C4-2B (cell line): ENCODE data around the gene GLB1L3.

Experiments
- H3K27ac ChIP-seq: fragments of 450-650 bp; 2 replicates; pipeline ENCODE4 v1.5.1; 2017
- ZFX ChIP-seq: fragments of 450-650 bp; IDR thresholded peaks from 2 replicates; pipeline ENCODE4 v1.6.1; 2017
- TF ChIP-seq, protein P1 (sequence below): fragments of 450-650 bp; conservative IDR thresholded peaks from 2 replicates; pipeline ENCODE4 v1.5.1; 2017; ENCODE audit warnings: mild to moderate bottlenecking

Gene GLB1L3

DNA sequence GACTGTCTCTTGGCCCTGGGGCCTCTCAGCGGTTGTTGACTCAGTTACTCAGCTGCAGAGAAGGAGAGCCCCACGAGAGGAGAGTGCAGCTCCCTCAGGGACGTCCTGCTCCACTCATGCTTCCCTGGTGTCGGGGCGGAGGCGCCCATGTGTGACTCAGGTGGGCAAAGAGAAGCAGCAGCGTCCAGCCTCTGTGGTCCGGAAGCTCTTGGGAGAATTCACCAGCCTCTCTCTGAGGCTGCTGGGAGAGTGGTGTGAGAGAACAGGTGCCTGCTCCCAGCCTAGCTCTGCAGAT, 81.3 kb downstream of the GLB1L3 start:
- H3K27ac ChIP-seq = no peak overlapping the region
- TF ChIP-seq ZFX = no peak
- TF ChIP-seq, protein P1, sequence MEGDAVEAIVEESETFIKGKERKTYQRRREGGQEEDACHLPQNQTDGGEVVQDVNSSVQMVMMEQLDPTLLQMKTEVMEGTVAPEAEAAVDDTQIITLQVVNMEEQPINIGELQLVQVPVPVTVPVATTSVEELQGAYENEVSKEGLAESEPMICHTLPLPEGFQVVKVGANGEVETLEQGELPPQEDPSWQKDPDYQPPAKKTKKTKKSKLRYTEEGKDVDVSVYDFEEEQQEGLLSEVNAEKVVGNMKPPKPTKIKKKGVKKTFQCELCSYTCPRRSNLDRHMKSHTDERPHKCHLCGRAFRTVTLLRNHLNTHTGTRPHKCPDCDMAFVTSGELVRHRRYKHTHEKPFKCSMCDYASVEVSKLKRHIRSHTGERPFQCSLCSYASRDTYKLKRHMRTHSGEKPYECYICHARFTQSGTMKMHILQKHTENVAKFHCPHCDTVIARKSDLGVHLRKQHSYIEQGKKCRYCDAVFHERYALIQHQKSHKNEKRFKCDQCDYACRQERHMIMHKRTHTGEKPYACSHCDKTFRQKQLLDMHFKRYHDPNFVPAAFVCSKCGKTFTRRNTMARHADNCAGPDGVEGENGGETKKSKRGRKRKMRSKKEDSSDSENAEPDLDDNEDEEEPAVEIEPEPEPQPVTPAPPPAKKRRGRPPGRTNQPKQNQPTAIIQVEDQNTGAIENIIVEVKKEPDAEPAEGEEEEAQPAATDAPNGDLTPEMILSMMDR = no peak

DNA sequence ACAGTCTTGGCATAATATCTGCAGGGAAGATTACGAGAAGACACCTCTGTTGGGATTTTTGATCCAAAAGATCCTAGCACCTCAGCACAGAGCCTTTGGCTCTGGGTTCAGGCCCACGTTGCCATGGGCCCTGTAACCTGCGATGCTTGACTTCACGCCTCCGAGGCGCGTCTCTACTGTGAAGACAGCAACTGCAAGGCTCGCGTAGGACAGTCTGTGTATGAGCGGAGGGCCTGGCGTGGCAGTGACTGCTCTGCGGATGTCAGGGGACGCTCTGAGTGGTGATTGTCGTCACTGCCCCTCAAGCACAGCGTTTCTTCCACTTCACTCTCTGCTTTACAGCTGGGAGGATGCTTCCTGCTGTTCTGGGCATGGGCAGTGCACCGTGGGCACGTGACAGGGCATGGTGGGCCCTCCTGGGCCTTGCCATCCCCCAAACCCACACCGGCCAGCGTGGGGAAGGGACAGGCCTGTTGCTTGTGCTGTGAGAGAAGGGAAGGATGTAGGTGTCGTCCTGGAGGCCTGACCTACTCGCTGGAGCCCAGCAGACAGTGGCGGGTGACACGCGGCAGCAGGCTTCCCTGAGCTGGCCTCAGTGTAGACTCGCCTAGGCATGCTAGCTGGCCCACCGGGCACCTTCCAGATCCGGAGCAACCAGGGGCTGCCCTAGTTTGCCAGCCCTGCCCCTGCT, 82.1 kb downstream of the GLB1L3 start:
- no peak overlapping the region for H3K27ac ChIP-seq
- no peak for TF ChIP-seq ZFX
- TF ChIP-seq, protein P1 = no peak

DNA sequence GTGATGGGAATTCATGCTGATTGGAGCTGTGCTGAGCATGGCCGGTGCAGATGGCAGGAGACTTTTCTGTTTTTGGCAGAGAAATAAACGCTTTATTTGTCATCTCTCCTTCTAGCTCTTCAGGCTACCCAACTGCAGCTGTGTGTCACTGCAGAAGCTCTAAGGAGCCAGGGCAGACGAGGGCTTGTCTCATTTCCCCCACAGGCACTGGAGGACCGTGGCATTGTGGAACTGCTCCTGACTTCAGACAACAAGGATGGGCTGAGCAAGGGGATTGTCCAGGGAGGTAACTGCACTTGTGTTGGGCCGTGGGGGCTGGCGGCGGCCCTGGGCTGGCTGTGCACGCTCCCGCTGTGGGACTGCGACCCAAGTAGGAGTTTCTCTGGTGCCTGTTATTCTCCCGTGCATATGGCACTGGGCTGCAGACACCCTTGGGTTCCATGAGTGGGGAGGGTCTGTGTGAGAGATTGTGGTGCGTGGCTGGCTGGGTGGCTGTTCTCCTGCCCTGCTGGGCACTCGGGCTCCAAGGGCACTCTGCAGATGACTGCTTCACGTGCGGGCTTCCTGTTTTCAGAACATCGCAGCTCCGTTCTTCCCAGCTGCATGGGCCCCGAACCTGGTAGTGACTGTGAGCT, 82.8 kb downstream of the GLB1L3 start:
- H3K27ac ChIP-seq = no peak overlapping the region
- TF ChIP-seq, protein P1 = no peak
- no peak for TF ChIP-seq ZFX

DNA sequence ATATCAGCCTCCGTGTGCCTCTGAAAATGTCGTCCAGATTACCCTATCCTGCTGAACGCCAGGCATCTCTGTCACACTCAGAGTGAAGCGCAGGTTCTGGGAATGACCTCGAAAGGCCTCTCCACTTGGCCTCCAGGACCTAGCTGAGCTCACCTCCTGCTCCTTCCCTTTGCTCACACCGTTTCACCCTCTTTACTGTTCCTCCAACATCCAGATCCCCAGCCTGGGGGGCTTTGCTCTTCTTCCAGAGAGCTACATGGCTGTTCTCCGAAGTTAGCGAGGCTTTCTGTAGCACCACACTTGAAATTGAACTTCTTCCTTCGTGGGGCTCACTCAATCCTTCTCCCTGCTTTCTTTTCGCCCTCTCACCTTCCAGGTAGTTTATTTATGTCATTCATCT, 83.5 kb downstream of the GLB1L3 start:
- H3K27ac ChIP-seq = no peak overlapping the region
- TF ChIP-seq, protein P1 = no peak
- TF ChIP-seq ZFX = no peak

DNA sequence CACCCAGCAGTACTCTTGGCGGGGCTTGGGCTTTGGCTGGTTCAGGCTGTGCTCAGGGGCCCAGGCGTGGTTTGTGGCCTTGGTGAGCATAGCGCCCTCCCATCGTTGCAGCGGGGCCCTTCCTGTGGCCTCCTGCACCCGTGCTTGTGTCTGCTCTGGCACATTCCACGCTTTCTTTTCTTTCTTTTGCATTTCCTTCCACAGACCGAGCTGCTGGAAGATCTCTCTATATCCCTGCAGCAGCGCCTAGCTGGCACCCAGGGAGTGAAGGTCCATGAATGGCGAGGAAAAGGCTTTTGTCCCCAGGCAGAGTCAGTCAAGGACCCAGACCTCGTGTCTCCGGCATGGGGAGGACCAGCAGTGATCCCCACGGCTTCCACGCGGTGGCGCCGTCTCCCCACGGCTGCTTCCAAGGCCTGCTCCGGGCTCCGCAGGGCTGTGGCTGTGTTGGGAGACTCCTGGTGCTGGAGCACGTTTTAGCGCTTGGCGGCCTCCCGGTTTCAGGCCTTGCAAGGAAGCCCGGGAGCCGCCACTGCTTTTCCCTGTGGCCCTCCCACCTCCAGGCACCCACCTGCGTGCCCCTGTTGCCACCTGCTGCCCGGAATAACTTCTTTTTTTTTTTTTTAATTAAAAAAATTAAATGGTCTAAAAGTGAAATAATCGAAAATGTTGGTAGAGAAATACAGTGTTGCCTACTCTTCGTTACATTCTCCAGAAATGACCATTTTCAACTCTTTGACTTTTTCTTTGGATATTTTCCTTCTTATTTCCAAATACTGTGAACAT, 84.1 kb downstream of the GLB1L3 start:
- TF ChIP-seq, protein P1 = peak; percentile 97
- TF ChIP-seq ZFX = no peak
- H3K27ac ChIP-seq = no peak overlapping the region

DNA sequence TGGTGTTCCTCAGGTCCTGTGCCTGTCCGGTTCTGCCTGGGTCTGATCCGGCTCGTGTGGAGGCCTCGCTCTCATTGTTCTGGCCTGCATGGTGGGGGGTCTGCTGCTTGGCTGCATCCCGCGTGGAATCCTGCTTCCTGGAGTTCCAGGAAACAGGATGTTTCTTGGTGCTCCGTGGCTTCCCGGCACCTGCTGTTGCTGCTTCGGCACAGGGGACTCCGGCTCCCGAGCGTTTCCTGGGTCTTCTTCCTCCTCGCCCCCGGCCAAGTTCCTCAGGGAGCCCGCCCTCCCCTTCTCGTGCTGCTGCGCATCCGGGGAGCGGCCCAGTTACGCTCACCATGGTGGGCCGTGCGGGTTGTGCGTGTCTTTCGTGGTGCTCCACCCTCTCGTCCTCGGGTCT, 85.5 kb downstream of the GLB1L3 start:
- no peak for TF ChIP-seq ZFX
- TF ChIP-seq, protein P1 = no peak

More for the DNA sequence above, 85.5 kb downstream of the GLB1L3 start:
- H3K27ac ChIP-seq = no peak overlapping the region
